Lung (tissue), 12 donors: ENCODE data around the gene NMB. TPM values are rescaled to one million over a fixed set of nuclear protein-coding genes. Genes with fewer than 3 reads are reported as not detected.
"Not testable (repeated sequence)": the region's sequence is repeated elsewhere in the genome, so short reads cannot be mapped to it uniquely, and the experiment has no call there.

Experiments
- ATAC-seq: fragments of 200-7000 bp; cut with Tn5 transposase; one replicate; pipeline ENCODE4 v1.9.1; 2020; ENCODE audit warnings: moderate number of reproducible peaks; ENCODE audit not compliant: insufficient read depth, low FRiP score
- DNase-seq, 3 donors: peaks; one replicate each; pipeline ENCODE4 v3.0.0-alpha.2; 2013 to 2017
- H3K27ac ChIP-seq, 2 donors: one replicate each; pipeline ENCODE4 v1.5.1; 2013; ENCODE audit warnings: mild to moderate bottlenecking in 2 of 2, moderate library complexity in 2 of 2, control low read depth in 1 of 2, inconsistent platforms in 1 of 2, low read depth in 1 of 2, low read length in 1 of 2
- H3K27me3 ChIP-seq, 3 donors: one replicate each; pipeline ENCODE4 v1.5.1; 2013; ENCODE audit warnings: low read length in 2 of 3; ENCODE audit not compliant: control insufficient read depth in 3 of 3, insufficient read depth in 3 of 3
- H3K36me3 ChIP-seq, 4 donors: one replicate each; pipeline ENCODE4 v1.5.1; 2013; ENCODE audit warnings: low read length in 4 of 4, mild to moderate bottlenecking in 1 of 4, moderate library complexity in 1 of 4; ENCODE audit not compliant: control insufficient read depth in 4 of 4, insufficient read depth in 4 of 4
- H3K4me1 ChIP-seq, 5 donors: one replicate each; pipeline ENCODE4 v1.5.1; 2013; ENCODE audit warnings: low read length in 5 of 5, mild to moderate bottlenecking in 2 of 5, moderate library complexity in 1 of 5; ENCODE audit not compliant: control insufficient read depth in 5 of 5, insufficient read depth in 5 of 5
- H3K4me3 ChIP-seq: one replicate; pipeline ENCODE4 v1.5.1; 2013; ENCODE audit warnings: mild to moderate bottlenecking, control low read depth, moderate library complexity
- H3K9ac ChIP-seq, 2 donors: one replicate each; pipeline ENCODE4 v1.5.1; 2013; ENCODE audit warnings: low read length in 2 of 2, control low read depth in 1 of 2; ENCODE audit not compliant: insufficient read depth in 1 of 2
- H3K9me3 ChIP-seq, 4 donors: one replicate each; pipeline ENCODE4 v1.5.1; 2013; ENCODE audit warnings: low read length in 3 of 4, mild to moderate bottlenecking in 1 of 4, moderate library complexity in 1 of 4; ENCODE audit not compliant: control insufficient read depth in 4 of 4, insufficient read depth in 3 of 4
- CTCF ChIP-seq: IDR thresholded peaks from 2 replicates; pipeline ENCODE4 v1.5.1; 2012; ENCODE audit warnings: mild to moderate bottlenecking; ENCODE audit errors: control extremely low read depth, extremely low read depth
- WGBS, 2 donors: extraction: QIAGEN DNeasy Blood & Tissue Kit; methylation state at CpG; one replicate each; pipeline ENCODE4 v1.1.7; 2013; 5-methylcytosine and 5-hydroxymethylcytosine counted together
- polyA plus RNA-seq, 2 donors: library from polyadenylated mRNA; stranded (reverse); fragments of 200-250 nt; gene quantifications; one replicate each; pipeline ENCODE4 v1.2.1, GENCODE V29; 2013
- total RNA-seq, 2 donors: library from RNA; depleted of rRNA in 1 of 2; stranded (reverse); fragments of >200 nt in 1 of 2; gene quantifications; one replicate each; pipeline ENCODE4 v1.2.1, GENCODE V29; 2014 to 2021
- donor health status: control.
- donor health status: control.
- donor health status: Bipolar disorder and iron deficiency.
- donor health status: healthy.
- donor health status: DM: yes; HTN: yes; CAD: no.

Gene NMB
- total and polyA plus RNA-seq, 4 donors, result 2.6 to 9.3 (median 5.6) TPM

DNA sequence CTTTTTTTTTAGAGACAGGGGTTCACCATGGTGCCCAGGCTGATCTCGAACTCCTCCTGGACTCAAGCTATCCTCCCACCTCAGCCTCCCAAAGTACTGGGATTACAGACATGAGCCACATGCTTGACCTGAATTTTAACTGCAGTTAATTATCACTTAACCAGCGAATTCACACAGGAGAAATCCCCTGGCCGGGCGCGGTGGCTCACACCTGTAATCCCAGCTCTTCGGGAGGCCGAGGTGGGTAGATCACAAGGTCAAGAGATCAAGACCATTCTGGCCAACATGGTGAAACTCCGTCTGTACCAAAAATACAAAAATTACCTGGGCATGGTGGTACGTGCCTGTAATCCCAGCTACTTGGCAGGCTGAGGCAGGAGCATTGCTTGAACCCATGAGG lies 16.1 kb downstream of the NMB start:
- not testable (repeated sequence) for H3K27ac ChIP-seq, DNase-seq, H3K4me3 ChIP-seq, H3K9ac ChIP-seq, H3K4me1 ChIP-seq, H3K27me3 ChIP-seq, ATAC-seq, H3K9me3 ChIP-seq
- H3K36me3 ChIP-seq, result peaks cover 36 to 55% (median 53%) of the 10 kb centered on the region in 4 donors
- WGBS, 2 donors, result 95 to 96% methylated on average over 9 of the region's 9 CpGs

- H3K4me1 ChIP-seq, result peaks cover 0 to 11% (median 3%) of the 10 kb centered on the region in 5 donors
- no peak overlapping the region for H3K27ac ChIP-seq
- ATAC-seq (no peak), DNase-seq (no peak)
- WGBS, 2 donors, result 73 to 83% methylated on average over 3 of the region's 3 CpGs
- peaks cover 21 to 40% (median 36%) of the 10 kb centered on the region in 4 donors for H3K36me3 ChIP-seq
- no peak overlapping the region for H3K9ac ChIP-seq
- TF ChIP-seq CTCF, result no peak
- no peak overlapping the region for H3K4me3 ChIP-seq
- H3K9me3 ChIP-seq, result no peaks in the 10 kb centered on the region
- H3K27me3 ChIP-seq, result no peaks in the 10 kb centered on the region
These were observed 19.9 kb downstream of the NMB start for GRCh38 chr15:84638103-84638502.

GRCh38 chr15:84634228-84634837 lies 23.7 kb downstream of the NMB start:
- Histone ChIP-seq H3K27me3 (no peaks in the 10 kb centered on the region), H3K4me1 (peaks cover 8 to 30% (median 13%) of the 10 kb centered on the region in 5 donors), H3K4me3 (peak overlapping the region; percentile 85), H3K9ac (peak overlapping the region in 1 of 2 donors; percentile 61), H3K36me3 (peaks cover 8 to 21% (median 11%) of the 10 kb centered on the region in 4 donors), H3K27ac (peak overlapping the region; percentile 90 to 95), H3K9me3 (no peaks in the 10 kb centered on the region)
- 33 to 36% methylated on average over 23 of the region's 23 CpGs for WGBS, 2 donors
- DNase-seq, result no peak
- no peak for TF ChIP-seq CTCF
- no peak for ATAC-seq

GRCh38 chr15:84633311-84634227 lies 24.4 kb downstream of the NMB start:
- Histone ChIP-seq H3K4me3 (peak overlapping the region; percentile 85), H3K27me3 (no peaks in the 10 kb centered on the region), H3K27ac (peak overlapping the region; percentile 90 to 95), H3K9ac (peak overlapping the region; percentile 31 to 88), H3K36me3 (peaks cover 8 to 20% (median 10%) of the 10 kb centered on the region in 4 donors), H3K9me3 (no peaks in the 10 kb centered on the region), H3K4me1 (peaks cover 8 to 30% (median 13%) of the 10 kb centered on the region in 5 donors)
- no peak for TF ChIP-seq CTCF
- WGBS, 2 donors, result 0 to 1% methylated on average over 76 to 105 of the region's 105 CpGs
- DNase-seq, result peak; percentile 81 to 86 (median 83)
- ATAC-seq, result peak; percentile 71
